Choroid plexus epithelial cell (primary cell): ENCODE results near the gene MPPED2.

ENCODE experiments used
- DNase-seq: peaks from one replicate; pipeline ENCODE4 v3.0.0-alpha.2; 2010; ENCODE audit warnings: low read depth
- H3K4me3 ChIP-seq: 2 replicates; pipeline ENCODE4 v1.5.1; 2011; ENCODE audit warnings: low read depth, mild to moderate bottlenecking, control low read depth, low read length, moderate library complexity
- TF ChIP-seq, protein P1 (sequence below): conservative IDR thresholded peaks from 2 replicates; pipeline ENCODE4 v1.5.1; 2011; ENCODE audit warnings: low read depth, mild to moderate bottlenecking, control low read depth, inconsistent platforms, low read length, moderate library complexity

The MPPED2 gene

DNA sequence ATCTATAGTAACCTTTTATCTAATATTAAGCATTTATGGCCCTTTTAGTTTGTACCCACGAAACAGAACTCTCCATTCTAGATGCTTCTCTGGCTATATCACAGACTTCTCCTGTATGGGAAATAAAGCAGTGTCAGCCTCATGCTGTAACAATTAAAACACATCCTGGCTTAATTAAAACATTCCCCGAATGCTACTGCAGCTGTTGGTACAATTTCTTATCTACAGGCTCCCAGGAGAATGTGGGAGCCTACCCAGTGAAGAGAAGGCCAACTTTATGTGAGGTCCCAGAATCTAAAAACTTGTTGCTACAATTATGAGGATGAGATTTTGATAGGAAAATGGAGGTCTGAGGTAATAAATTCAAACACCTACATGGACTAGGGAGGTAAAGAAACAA lies 83.8 kb downstream of the MPPED2 start:
- no peak overlapping the region for H3K4me3 ChIP-seq
- DNase-seq, result no peak
- TF ChIP-seq, protein P1, sequence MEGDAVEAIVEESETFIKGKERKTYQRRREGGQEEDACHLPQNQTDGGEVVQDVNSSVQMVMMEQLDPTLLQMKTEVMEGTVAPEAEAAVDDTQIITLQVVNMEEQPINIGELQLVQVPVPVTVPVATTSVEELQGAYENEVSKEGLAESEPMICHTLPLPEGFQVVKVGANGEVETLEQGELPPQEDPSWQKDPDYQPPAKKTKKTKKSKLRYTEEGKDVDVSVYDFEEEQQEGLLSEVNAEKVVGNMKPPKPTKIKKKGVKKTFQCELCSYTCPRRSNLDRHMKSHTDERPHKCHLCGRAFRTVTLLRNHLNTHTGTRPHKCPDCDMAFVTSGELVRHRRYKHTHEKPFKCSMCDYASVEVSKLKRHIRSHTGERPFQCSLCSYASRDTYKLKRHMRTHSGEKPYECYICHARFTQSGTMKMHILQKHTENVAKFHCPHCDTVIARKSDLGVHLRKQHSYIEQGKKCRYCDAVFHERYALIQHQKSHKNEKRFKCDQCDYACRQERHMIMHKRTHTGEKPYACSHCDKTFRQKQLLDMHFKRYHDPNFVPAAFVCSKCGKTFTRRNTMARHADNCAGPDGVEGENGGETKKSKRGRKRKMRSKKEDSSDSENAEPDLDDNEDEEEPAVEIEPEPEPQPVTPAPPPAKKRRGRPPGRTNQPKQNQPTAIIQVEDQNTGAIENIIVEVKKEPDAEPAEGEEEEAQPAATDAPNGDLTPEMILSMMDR, result no peak

GRCh38 chr11:30501744-30502143 lies 84.4 kb downstream of the MPPED2 start:
- TF ChIP-seq, protein P1, result no peak
- no peak for DNase-seq
- H3K4me3 ChIP-seq, result no peak overlapping the region

DNA sequence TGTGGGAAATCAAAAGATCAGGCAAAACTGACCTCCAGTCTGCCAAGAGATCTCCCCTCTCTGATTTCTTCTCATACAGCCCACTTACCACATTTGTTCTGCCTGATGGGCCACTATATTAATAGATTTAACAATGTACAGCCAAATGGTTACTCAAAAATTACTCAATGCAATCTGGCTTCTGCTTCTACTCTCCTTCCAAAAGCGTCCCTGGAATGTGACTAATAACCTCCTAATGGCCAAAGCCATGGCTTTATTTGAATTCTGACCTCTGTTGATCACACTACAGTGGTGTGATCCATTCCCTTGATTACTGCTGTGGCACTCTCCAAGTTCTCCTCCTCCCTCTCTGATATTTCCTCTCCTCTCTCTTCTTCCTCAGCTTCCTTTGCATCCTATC lies 86.2 kb downstream of the MPPED2 start:
- TF ChIP-seq, protein P1, result no peak
- no peak overlapping the region for H3K4me3 ChIP-seq
- no peak for DNase-seq

DNA sequence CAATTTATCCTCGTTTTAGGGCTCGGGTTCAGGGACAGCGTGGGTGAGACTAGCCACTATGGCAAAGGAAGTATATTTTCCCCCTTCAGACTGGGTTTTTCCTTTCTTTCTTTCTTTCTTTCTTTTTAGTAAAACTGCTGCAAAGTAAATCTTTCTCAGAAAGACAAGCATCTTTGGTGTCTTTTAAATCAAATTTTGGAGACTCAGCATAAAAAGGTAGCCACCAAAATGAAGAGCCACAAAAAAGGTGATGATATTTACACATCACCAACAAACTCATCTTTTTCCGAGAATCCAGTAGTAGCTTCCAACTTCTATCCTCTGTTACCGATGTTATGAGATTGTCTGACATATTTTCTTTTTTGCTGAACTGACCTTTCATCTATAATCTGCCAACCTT lies 88.6 kb downstream of the MPPED2 start:
- DNase-seq, result no peak
- TF ChIP-seq, protein P1, result no peak
- H3K4me3 ChIP-seq, result no peak overlapping the region

- no peak for DNase-seq
- TF ChIP-seq, protein P1, result no peak
- H3K4me3 ChIP-seq, result no peak overlapping the region
Observed at GRCh38 chr11:30496935-30497334, 89.2 kb downstream of the MPPED2 start.

DNA sequence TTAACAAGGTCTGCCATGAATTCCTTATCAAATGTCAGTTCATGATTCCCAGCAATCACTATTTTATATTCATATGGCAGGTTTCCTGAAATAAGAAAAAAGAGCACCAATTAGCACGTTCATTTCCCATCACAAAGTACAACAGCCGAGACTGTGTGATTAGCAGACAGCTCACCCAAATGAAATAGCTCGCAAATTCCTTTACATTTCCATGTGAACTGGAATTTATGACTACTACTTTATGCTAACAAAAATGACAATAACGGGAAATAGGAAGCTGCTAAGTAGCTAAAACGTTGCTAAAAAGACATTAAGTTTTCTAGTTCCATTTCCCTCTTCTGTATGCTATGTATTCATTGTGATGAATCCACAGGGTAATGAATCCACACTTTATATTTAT lies 90.7 kb downstream of the MPPED2 start:
- no peak overlapping the region for H3K4me3 ChIP-seq
- TF ChIP-seq, protein P1, result no peak
- no peak for DNase-seq

GRCh38 chr11:30489511-30489910 lies 96.6 kb downstream of the MPPED2 start:
- TF ChIP-seq, protein P1, result no peak
- no peak for DNase-seq
- no peak overlapping the region for H3K4me3 ChIP-seq
